Osteocyte (in vitro differentiated cells): ENCODE results near the gene RUVBL1. TPM values are rescaled to one million over a fixed set of nuclear protein-coding genes. Genes with fewer than 3 reads are reported as not detected.

Experiments used
- DNase-seq: peaks from one replicate; pipeline ENCODE4 v3.0.0; 2021; ENCODE audit warnings: mixed read lengths; ENCODE audit not compliant: unreplicated experiment; ENCODE audit errors: extremely low spot score
- H3K27ac Mint-ChIP-seq: one replicate; pipeline ENCODE4 v1.8.0; 2021; ENCODE audit warnings: mild to moderate bottlenecking, mixed read lengths; ENCODE audit not compliant: unreplicated experiment
- H3K27me3 Mint-ChIP-seq: one replicate; pipeline ENCODE4 v1.8.0; 2021; ENCODE audit warnings: mixed read lengths; ENCODE audit not compliant: unreplicated experiment
- H3K36me3 Mint-ChIP-seq: one replicate; pipeline ENCODE4 v1.8.0; 2021; ENCODE audit warnings: mixed read lengths; ENCODE audit not compliant: unreplicated experiment
- H3K4me1 Mint-ChIP-seq: one replicate; pipeline ENCODE4 v1.8.0; 2021; ENCODE audit warnings: mixed read lengths; ENCODE audit not compliant: unreplicated experiment
- H3K4me3 Mint-ChIP-seq: one replicate; pipeline ENCODE4 v1.8.0; 2021; ENCODE audit warnings: mild to moderate bottlenecking, moderate library complexity, mixed read lengths; ENCODE audit not compliant: unreplicated experiment
- H3K9me3 Mint-ChIP-seq: one replicate; pipeline ENCODE4 v1.8.0; 2021; ENCODE audit warnings: mixed read lengths; ENCODE audit not compliant: unreplicated experiment
- CTCF ChIP-seq: fragments of 200-600 bp; sonication (generic); IDR thresholded peaks from 2 replicates; pipeline ENCODE4 v1.5.0; 2021; ENCODE audit warnings: antibody characterized with exemption, mild to moderate bottlenecking, moderate library complexity
- total RNA-seq: library from RNA; stranded (reverse); gene quantifications from 2 replicates; pipeline ENCODE4 v1.2.1, GENCODE V29; 2021

RUVBL1 gene
- total RNA-seq, 1 donor from 2014 or later = 34.3 TPM

GRCh38 chr3:128167973-128168674 lies 44.5 kb upstream of the RUVBL1 start:
- no peaks in the 10 kb centered on the region for H3K27me3 Mint-ChIP-seq
- DNase-seq = no peak
- H3K27ac Mint-ChIP-seq = peak overlapping the region; percentile 50
- no peak for TF ChIP-seq CTCF
- no peak overlapping the region for H3K4me3 Mint-ChIP-seq
- peaks cover 10% of the 10 kb centered on the region for H3K4me1 Mint-ChIP-seq
- peaks cover 4% of the 10 kb centered on the region for H3K36me3 Mint-ChIP-seq
- H3K9me3 Mint-ChIP-seq = no peaks in the 10 kb centered on the region

GRCh38 chr3:128167646-128167972 lies 44.0 kb upstream of the RUVBL1 start:
- H3K4me1 Mint-ChIP-seq = peaks cover 10% of the 10 kb centered on the region
- H3K36me3 Mint-ChIP-seq = peaks cover 4% of the 10 kb centered on the region
- DNase-seq = no peak
- H3K4me3 Mint-ChIP-seq = no peak overlapping the region
- no peaks in the 10 kb centered on the region for H3K27me3 Mint-ChIP-seq
- TF ChIP-seq CTCF = no peak
- H3K9me3 Mint-ChIP-seq = no peaks in the 10 kb centered on the region
- peak overlapping the region; percentile 31 for H3K27ac Mint-ChIP-seq

GRCh38 chr3:128166971-128167453 lies 43.4 kb upstream of the RUVBL1 start:
- Mint-ChIP-seq H3K4me3 (no peak overlapping the region), H3K27ac (no peak overlapping the region), H3K4me1 (peaks cover 10% of the 10 kb centered on the region), H3K36me3 (peaks cover 7% of the 10 kb centered on the region), H3K27me3 (no peaks in the 10 kb centered on the region), H3K9me3 (no peaks in the 10 kb centered on the region)
- DNase-seq = no peak
- TF ChIP-seq CTCF = no peak

GRCh38 chr3:128163432-128163831 lies 39.8 kb upstream of the RUVBL1 start:
- DNase-seq = no peak

More at GRCh38 chr3:128163432-128163831, 39.8 kb upstream of the RUVBL1 start:
- Mint-ChIP-seq H3K27me3 (no peaks in the 10 kb centered on the region), H3K4me3 (no peak overlapping the region), H3K9me3 (no peaks in the 10 kb centered on the region), H3K27ac (no peak overlapping the region), H3K4me1 (peaks cover 8% of the 10 kb centered on the region), H3K36me3 (peaks cover 18% of the 10 kb centered on the region)
- TF ChIP-seq CTCF = no peak
